Cortex of kidney (tissue), 1 donor: Measurements from ENCODE around the gene TBCEL.
"Not testable (repeated sequence)": the region's sequence is repeated elsewhere in the genome, so short reads cannot be mapped to it uniquely, and the experiment has no call there.

Source experiments
- DNase-seq: peaks from one replicate; lab custom pipeline; 2025; lab: John Stamatoyannopoulos, UW

TBCEL gene

GRCh38 chr11:121023848-121024751 is at the start of gene TBCEL:
Gene TBCEL, plus strand, starts transcription at chr11:121024102. Its CDS starts 21,589 bp downstream, at chr11:121045691.
- DNase-seq = peak; percentile 18

- no peak for DNase-seq
Measured at GRCh38 chr11:120974466-120974865, 49.4 kb upstream of the TBCEL start.

- no peak for DNase-seq
Measured at GRCh38 chr11:120974965-120975364, 48.9 kb upstream of the TBCEL start.

- DNase-seq = no peak
Measured at GRCh38 chr11:120977266-120978137, 46.4 kb upstream of the TBCEL start.

- DNase-seq = no peak
Measured at GRCh38 chr11:120978701-120979100, 45.2 kb upstream of the TBCEL start.

GRCh38 chr11:120985718-120986569 is 38.0 kb upstream of the TBCEL start:
- DNase-seq = no peak

- DNase-seq = no peak
Measured at GRCh38 chr11:120988603-120989002, 35.3 kb upstream of the TBCEL start.

- DNase-seq = no peak
Measured at GRCh38 chr11:120991830-120992686, 31.8 kb upstream of the TBCEL start.

- no peak for DNase-seq
Measured at GRCh38 chr11:120994091-120994859, 29.6 kb upstream of the TBCEL start.

- no peak for DNase-seq
Measured at GRCh38 chr11:120995184-120995583, 28.7 kb upstream of the TBCEL start.

- DNase-seq = no peak
Measured at GRCh38 chr11:120996973-120997372, 26.9 kb upstream of the TBCEL start.

- DNase-seq = no peak
Measured at GRCh38 chr11:120998581-120998980, 25.3 kb upstream of the TBCEL start.

GRCh38 chr11:121004206-121004840 is 19.6 kb upstream of the TBCEL start:
- no peak for DNase-seq

- no peak for DNase-seq
Measured at GRCh38 chr11:121006922-121007321, 17.0 kb upstream of the TBCEL start.

GRCh38 chr11:121008551-121008950 is 15.4 kb upstream of the TBCEL start:
- DNase-seq = no peak

GRCh38 chr11:121012091-121012490 is 11.8 kb upstream of the TBCEL start:
- DNase-seq = no peak

- no peak for DNase-seq
Measured at GRCh38 chr11:121018746-121019145, 5.2 kb upstream of the TBCEL start.

- not testable (repeated sequence) for DNase-seq
Measured at GRCh38 chr11:121021718-121022117, 2.2 kb upstream of the TBCEL start.

GRCh38 chr11:121024989-121025388 is 1.1 kb downstream of the TBCEL start:
- DNase-seq = no peak

- no peak for DNase-seq
Measured at GRCh38 chr11:121029153-121029552, 5.3 kb downstream of the TBCEL start.
